ENCODE results near the gene FOLH1.
"Not testable (repeated sequence)": the region's sequence is repeated elsewhere in the genome, so short reads cannot be mapped to it uniquely, and the experiment has no call there.

- not testable (repeated sequence) for TF ChIP-seq CTCF (conservative IDR thresholded peaks at IDR 0.05; ENCODE audit: low read depth, low read length); EZH2phosphoT487 (IDR thresholded peaks at IDR 0.05; ENCODE audit: borderline replicate concordance, low read length)
Measured at GRCh38 chr11:49177936-49178335, 30.5 kb downstream of the FOLH1 start.
